ENCODE data around the gene LPP. TPM values are rescaled to one million over a fixed set of nuclear protein-coding genes. Genes with fewer than 3 reads are reported as not detected.

Gene LPP
- total and polyA plus RNA-seq, 10 of the 15 experiments (the other 5 are each of a cell fraction or from before 2014, with no cell fraction given) = under 0.01 to 0.62 (median 0.03) TPM

- no peak for TF ChIP-seq CHD2 (IDR thresholded peaks at IDR 0.05; ENCODE audit: borderline replicate concordance, low read depth, low read length)
- TF ChIP-seq E4F1 (IDR thresholded peaks at IDR 0.05; ENCODE audit: borderline replicate concordance, partially characterized antibody) = no peak
- no peak for TF ChIP-seq BRCA1 (IDR thresholded peaks at IDR 0.05; ENCODE audit: low read depth, low read length)
- TF ChIP-seq RELB (IDR thresholded peaks at IDR 0.05; ENCODE audit: low read depth) = no peak
- no peak; the same call in 1 of the 2 replicates for TF ChIP-seq DPF2 (IDR thresholded peaks at IDR 0.05)
- TF ChIP-seq TCF7 (IDR thresholded peaks at IDR 0.05; ENCODE audit: borderline replicate concordance) = no peak
Observed at GRCh38 chr3:188390343-188390718, 236.4 kb downstream of the LPP start (continued).

- POLR2A ChIA-PET = no interaction called here
- no peak overlapping the region for H3K4me3 ChIP-seq
- FAIRE-seq (no peak), DNase-seq (ENCODE audit: low read depth, low spot score) (no peak), ATAC-seq (no peak; the same call in 2 of the 3 replicates)
- no peak overlapping the region for H3K9ac ChIP-seq (ENCODE audit: control insufficient read depth, insufficient read depth, low read length)
- in situ Hi-C loops (cut with MboI) (no loop called here), intact Hi-C loops (cut with micrococcal nuclease; ENCODE audit: unreplicated experiment) (no loop called here)
- peak overlapping the region; percentile 60; the same call in 1 of the 2 replicates for H3K4me2 ChIP-seq (ENCODE audit: control insufficient read depth, insufficient read depth)
- no peaks in the 10 kb centered on the region for H3K36me3 ChIP-seq (ENCODE audit: control insufficient read depth in 2 of 2, insufficient read depth in 2 of 2, low read length in 1 of 2)
- no peak overlapping the region for H3K27ac ChIP-seq (ENCODE audit: control insufficient read depth, insufficient read depth)
- no peaks in the 10 kb centered on the region for H3K79me2 ChIP-seq (ENCODE audit: control insufficient read depth, insufficient read depth, low read length)
- H3K27me3 ChIP-seq (replicated peaks in 1 of 2; ENCODE audit: control insufficient read depth in 2 of 2, insufficient read depth in 2 of 2, low read length in 1 of 2) = no peaks in the 10 kb centered on the region
- RAD21 ChIA-PET (ENCODE audit: unreplicated experiment) = no interaction called here
- no peaks in the 10 kb centered on the region for H4K20me1 ChIP-seq (ENCODE audit: control insufficient read depth, insufficient read depth)
- BruUV-seq (replicated peaks) = no TSS peak
- no peaks in the 10 kb centered on the region; the same call in 2 of the 3 replicates for H3K9me3 ChIP-seq (replicated peaks; ENCODE audit: control insufficient read depth, insufficient read depth, low read length)
- CTCF ChIA-PET = no interaction called here
- SMC1A ChIA-PET (ENCODE audit: uncharacterized antibody, unreplicated experiment) = no interaction called here
- H3K4me1 ChIP-seq (ENCODE audit: control insufficient read depth, insufficient read depth, low read length) = peaks cover 6% of the 10 kb centered on the region; the same call in 1 of the 2 replicates
- H2AFZ ChIP-seq (ENCODE audit: control insufficient read depth, low read depth, low read length) = no peak overlapping the region
- 42% methylated on average over 8 of the region's 8 CpGs for WGBS (ENCODE audit: insufficient coverage, insufficient replicate concordance, low lambda C conversion rate, missing lambda C conversion rate)
- TF ChIP-seq JUND (IDR thresholded peaks at IDR 0.05; ENCODE audit: low read depth, low read length) (no peak), E2F4 (IDR thresholded peaks at IDR 0.05; ENCODE audit: low read depth, low read length) (no peak), PKNOX1 (IDR thresholded peaks at IDR 0.05) (no peak), ZZZ3 (IDR thresholded peaks at IDR 0.05; ENCODE audit: control insufficient read depth, insufficient read length, low read depth) (no peak), BCLAF1 (IDR thresholded peaks at IDR 0.05) (no peak)
Observed at GRCh38 chr3:188390775-188391443, 237.0 kb downstream of the LPP start.

Measured in GM12878 (cell line).